ENCODE measurements around the gene BATF3.

DNA sequence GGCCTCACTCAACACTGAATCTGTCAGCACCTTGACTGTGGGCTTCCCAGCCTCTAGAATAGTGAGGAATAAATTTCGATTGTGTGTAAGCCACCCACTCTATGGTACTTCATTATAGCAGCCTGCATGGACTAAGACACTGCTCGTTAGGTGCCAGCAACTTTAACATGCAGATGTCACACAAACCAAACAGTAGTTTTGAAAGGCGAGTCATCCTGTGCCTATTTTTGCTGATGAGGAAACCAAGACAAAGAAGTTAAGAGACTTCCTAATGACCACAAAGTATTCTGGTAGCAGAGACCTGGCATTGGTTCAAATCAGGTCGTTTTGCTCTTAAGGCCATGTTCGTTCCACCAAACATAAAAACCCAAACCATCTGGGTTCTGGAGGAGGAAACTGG lies 42.9 kb downstream of the BATF3 start:
- TF ChIP-seq RAD21 (IDR thresholded peaks at IDR 0.05; ENCODE audit: low read depth) (no peak), FOXM1 (IDR thresholded peaks at IDR 0.05; ENCODE audit: borderline replicate concordance, low read depth) (no peak), NFIC (IDR thresholded peaks at IDR 0.05) (no peak), EP300 (IDR thresholded peaks at IDR 0.05; ENCODE audit: borderline replicate concordance) (no peak), REST (IDR thresholded peaks at IDR 0.05; ENCODE audit: low read depth) (no peak), CEBPB (IDR thresholded peaks at IDR 0.05) (no peak), EGR1 (IDR thresholded peaks at IDR 0.05) (no peak), TEAD4 (IDR thresholded peaks at IDR 0.05) (no peak)
